GM19099 (cell line): ENCODE data around the gene LRRC4C.

Experiments used
- POLR2A ChIP-seq: IDR thresholded peaks from 3 replicates; pipeline ENCODE4 v1.6.1; 2011; ENCODE audit warnings: low read depth; ENCODE audit not compliant: insufficient read length; ENCODE audit errors: extremely low read depth

The LRRC4C gene

GRCh38 chr11:41389623-41390130 is 69.8 kb downstream of the LRRC4C start:
- no peak for TF ChIP-seq POLR2A

GRCh38 chr11:41384329-41384728 is 75.1 kb downstream of the LRRC4C start:
- no peak for TF ChIP-seq POLR2A

- TF ChIP-seq POLR2A: no peak
Measured at GRCh38 chr11:41383768-41384167, 75.7 kb downstream of the LRRC4C start.

GRCh38 chr11:41382927-41383326 is 76.5 kb downstream of the LRRC4C start:
- TF ChIP-seq POLR2A: no peak

GRCh38 chr11:41379084-41379483 is 80.4 kb downstream of the LRRC4C start:
- TF ChIP-seq POLR2A: no peak

- TF ChIP-seq POLR2A: no peak
Measured at GRCh38 chr11:41377709-41378394, 81.6 kb downstream of the LRRC4C start.

GRCh38 chr11:41351825-41352224 is 107.6 kb downstream of the LRRC4C start:
- no peak for TF ChIP-seq POLR2A

- TF ChIP-seq POLR2A: no peak
Measured at GRCh38 chr11:41346042-41346441, 113.4 kb downstream of the LRRC4C start.

- TF ChIP-seq POLR2A: no peak
Measured at GRCh38 chr11:41334007-41334933, 125.2 kb downstream of the LRRC4C start.

GRCh38 chr11:41333357-41333756 is 126.1 kb downstream of the LRRC4C start:
- TF ChIP-seq POLR2A: no peak

- TF ChIP-seq POLR2A: no peak
Measured at GRCh38 chr11:41328324-41328723, 131.1 kb downstream of the LRRC4C start.

- TF ChIP-seq POLR2A: no peak
Measured at GRCh38 chr11:41323446-41323845, 136.0 kb downstream of the LRRC4C start.

GRCh38 chr11:41320653-41321052 is 138.8 kb downstream of the LRRC4C start:
- no peak for TF ChIP-seq POLR2A

GRCh38 chr11:41320238-41320637 is 139.2 kb downstream of the LRRC4C start:
- TF ChIP-seq POLR2A: no peak

- no peak for TF ChIP-seq POLR2A
Measured at GRCh38 chr11:41319434-41319833, 140.0 kb downstream of the LRRC4C start.

- no peak for TF ChIP-seq POLR2A
Measured at GRCh38 chr11:41316751-41317150, 142.7 kb downstream of the LRRC4C start.

GRCh38 chr11:41313226-41313625 is 146.2 kb downstream of the LRRC4C start:
- no peak for TF ChIP-seq POLR2A

GRCh38 chr11:41309716-41310115 is 149.7 kb downstream of the LRRC4C start:
- TF ChIP-seq POLR2A: no peak
